H1 (cell line): ENCODE measurements around the gene DGKH. TPM values are rescaled to one million over a fixed set of nuclear protein-coding genes. Genes with fewer than 3 reads are reported as not detected.

Experiments
- CTCF ChIA-PET: fragments of 300-600 bp; sonication (Branson Sonifier 250); formaldehyde crosslinking; loops from one replicate; lab custom pipeline; 2021; ENCODE audit not compliant: partially characterized antibody; lab: Charles Lee
- POLR2A ChIA-PET: fragments of 300-600 bp; sonication (Branson Sonifier 250); formaldehyde crosslinking; loops from one replicate; lab custom pipeline; 2021; ENCODE audit warnings: inconsistent platforms; ENCODE audit not compliant: partially characterized antibody; lab: Charles Lee
- DNase-seq, 2 experiments: peaks; one replicate each; pipeline versions ENCODE4 v3.0.0 to v3.0.0-alpha.2; 2010 to 2022; ENCODE audit warnings: low spot score in 2 of 2, low read depth in 1 of 2, mixed read lengths in 1 of 2
- FAIRE-seq: peaks from 2 replicates; lab custom pipeline; 2011; peaks lifted over from hg19 to GRCh38; lab: Jason Lieb, UNC
- H2AFZ ChIP-seq: 2 replicates; pipeline ENCODE4 v1.8.1; 2012; ENCODE audit warnings: low read length, inconsistent platforms
- H2AK5ac ChIP-seq: 2 replicates; pipeline ENCODE4 v1.6.1; 2013; ENCODE audit warnings: low read depth, low read length
- H2BK120ac ChIP-seq: replicated peaks from 2 replicates; pipeline ENCODE3; 2013; ENCODE audit warnings: low read depth, low read length, inconsistent platforms
- H2BK12ac ChIP-seq: 2 replicates; pipeline ENCODE4 v1.6.1; 2013; ENCODE audit warnings: low read depth, low read length
- H2BK15ac ChIP-seq: 2 replicates; pipeline ENCODE4 v1.6.1; 2013; ENCODE audit warnings: low read length
- H2BK20ac ChIP-seq: 2 replicates; pipeline ENCODE4 v1.6.1; 2013; ENCODE audit warnings: low read length
- H2BK5ac ChIP-seq: 2 replicates; pipeline ENCODE4 v1.6.1; 2013; ENCODE audit warnings: low read depth, low read length
- H3K14ac ChIP-seq: 2 replicates; pipeline ENCODE4 v1.6.1; 2013; ENCODE audit warnings: inconsistent platforms; ENCODE audit not compliant: insufficient read length
- H3K18ac ChIP-seq: 2 replicates; pipeline ENCODE4 v1.6.1; 2013; ENCODE audit warnings: low read length; ENCODE audit errors: extremely low read depth
- H3K23ac ChIP-seq: 2 replicates; pipeline ENCODE4 v1.6.1; 2013; ENCODE audit warnings: inconsistent platforms; ENCODE audit not compliant: insufficient read length
- H3K23me2 ChIP-seq: 2 replicates; pipeline ENCODE4 v1.6.1; 2013; ENCODE audit warnings: low read depth, low read length
- H3K27ac ChIP-seq: 2 replicates; pipeline ENCODE4 v1.6.1; 2011; ENCODE audit warnings: low read depth, low read length, inconsistent platforms
- H3K27me3 ChIP-seq, 4 experiments: replicated peaks in 1 of 4; 1 replicate in 1 of 4; 2 replicates in 3 of 4; pipeline versions ENCODE4 v1.6.1 to v1.8.1; 2011 to 2013; ENCODE audit warnings: low read length in 3 of 4, mild to moderate bottlenecking in 3 of 4, inconsistent platforms in 2 of 4, mixed read lengths in 2 of 4, moderate library complexity in 1 of 4; ENCODE audit not compliant: control insufficient read depth in 3 of 4, insufficient read depth in 3 of 4; ENCODE audit errors: extremely low read depth in 1 of 4
- H3K36me3 ChIP-seq, 4 experiments: 2 replicates each; pipeline versions ENCODE4 v1.6.1 to v1.8.1; 2011 to 2013; ENCODE audit warnings: mild to moderate bottlenecking in 4 of 4, low read length in 3 of 4, moderate library complexity in 2 of 4, control low read depth in 1 of 4, inconsistent platforms in 1 of 4; ENCODE audit not compliant: insufficient read depth in 4 of 4, control insufficient read depth in 2 of 4
- H3K4ac ChIP-seq: replicated peaks from 2 replicates; pipeline ENCODE3; 2013; ENCODE audit warnings: low read length, low read depth, mixed read lengths, inconsistent platforms; ENCODE audit not compliant: insufficient read length
- H3K4me1 ChIP-seq, 4 experiments: replicated peaks in 1 of 4; 1 replicate in 1 of 4; 2 replicates in 3 of 4; pipeline versions ENCODE4 v1.6.1 to v1.8.1; 2011 to 2013; ENCODE audit warnings: low read length in 3 of 4, inconsistent platforms in 2 of 4, mixed read lengths in 1 of 4; ENCODE audit not compliant: insufficient read depth in 4 of 4, control insufficient read depth in 3 of 4
- H3K4me2 ChIP-seq, 2 experiments: 2 replicates each; pipeline versions ENCODE4 v1.6.1 to v1.8.1; 2011 to 2013; ENCODE audit warnings: low read depth in 2 of 2, low read length in 2 of 2, control low read depth in 1 of 2, inconsistent platforms in 1 of 2, mild to moderate bottlenecking in 1 of 2; ENCODE audit not compliant: insufficient read depth in 1 of 2
- H3K4me3 ChIP-seq, 4 experiments: fragments of 200-600, 300-600 bp in 1 of 4; sonication (generic), shearing (Covaris generic), sonication (Bioruptor Twin) in 1 of 4; 2 replicates each; pipeline versions ENCODE4 v1.5.1 to v1.8.1; 2011 to 2016; ENCODE audit warnings: low read length in 4 of 4, low read depth in 3 of 4, control low read depth in 2 of 4, inconsistent platforms in 2 of 4, mild to moderate bottlenecking in 2 of 4, mixed read lengths in 1 of 4, moderate library complexity in 1 of 4; ENCODE audit not compliant: insufficient read depth in 2 of 4; ENCODE audit errors: extremely low read depth in 1 of 4
- H3K56ac ChIP-seq: replicated peaks from 2 replicates; pipeline ENCODE3; 2013; ENCODE audit warnings: low read depth, mild to moderate bottlenecking, mixed read lengths, low read length, inconsistent platforms; ENCODE audit not compliant: insufficient read length
- H3K79me1 ChIP-seq: 2 replicates; pipeline ENCODE4 v1.6.1; 2013; ENCODE audit warnings: low read depth, low read length, control low read depth
- H3K79me2 ChIP-seq, 2 experiments: 2 replicates each; pipeline versions ENCODE4 v1.6.1 to v1.8.1; 2012 to 2013; ENCODE audit warnings: low read length in 2 of 2, mild to moderate bottlenecking in 2 of 2, inconsistent platforms in 1 of 2; ENCODE audit not compliant: insufficient read depth in 2 of 2, control insufficient read depth in 1 of 2
- H3K9ac ChIP-seq, 4 experiments: replicated peaks in 1 of 4; 1 replicate in 1 of 4; 2 replicates in 3 of 4; pipeline versions ENCODE4 v1.6.1 to v1.8.1; 2011 to 2013; ENCODE audit warnings: low read depth in 3 of 4, low read length in 3 of 4, control low read depth in 2 of 4, mild to moderate bottlenecking in 2 of 4, moderate library complexity in 2 of 4, inconsistent platforms in 1 of 4; ENCODE audit errors: extremely low read depth in 1 of 4
- H3K9me3 ChIP-seq, 2 experiments: 2 replicates each; pipeline versions ENCODE4 v1.6.1 to v1.8.1; 2012 to 2013; ENCODE audit warnings: mild to moderate bottlenecking in 2 of 2, moderate library complexity in 2 of 2, control low read depth in 1 of 2, inconsistent platforms in 1 of 2, low read depth in 1 of 2, low read length in 1 of 2, mixed read lengths in 1 of 2; ENCODE audit not compliant: insufficient read depth in 2 of 2
- H4K20me1 ChIP-seq, 2 experiments: replicated peaks in 1 of 2; 2 replicates each; pipeline versions ENCODE3 to v1.8.1; 2011 to 2013; ENCODE audit warnings: inconsistent platforms in 2 of 2, low read length in 2 of 2, mild to moderate bottlenecking in 1 of 2; ENCODE audit not compliant: insufficient read depth in 2 of 2, control insufficient read depth in 1 of 2
- H4K5ac ChIP-seq: 2 replicates; pipeline ENCODE4 v1.6.1; 2013; ENCODE audit warnings: low read length, low read depth, mixed read lengths, inconsistent platforms; ENCODE audit not compliant: insufficient read length
- H4K8ac ChIP-seq: 2 replicates; pipeline ENCODE4 v1.8.0; 2013; ENCODE audit warnings: mild to moderate bottlenecking, moderate library complexity, low read length, inconsistent platforms; ENCODE audit not compliant: insufficient read depth; ENCODE audit errors: extremely low read depth
- H4K91ac ChIP-seq: replicated peaks from 2 replicates; pipeline ENCODE3; 2013; ENCODE audit warnings: low read length, mixed read lengths, inconsistent platforms; ENCODE audit not compliant: insufficient read length
- BACH1 ChIP-seq: IDR thresholded peaks from 2 replicates; pipeline ENCODE4 v1.6.1; 2012; ENCODE audit warnings: low read length, improper control_type of control experiment
- BRCA1 ChIP-seq: IDR thresholded peaks from 2 replicates; pipeline ENCODE4 v1.6.1; 2012; ENCODE audit warnings: low read depth, low read length, improper control_type of control experiment
- CBX5 ChIP-seq: fragments of 300-800, 300-1000 bp; sonication (generic); IDR thresholded peaks from 2 replicates; pipeline ENCODE4 v1.7.1; 2016; ENCODE audit warnings: antibody characterized with exemption, low read length, low read depth
- CHD1 ChIP-seq: IDR thresholded peaks from 2 replicates; pipeline ENCODE4 v1.6.1; 2012; ENCODE audit warnings: low read depth, low read length, improper control_type of control experiment
- CREB1 ChIP-seq: IDR thresholded peaks from 2 replicates; pipeline ENCODE4 v1.6.1; 2012; ENCODE audit warnings: inconsistent platforms
- CTBP2 ChIP-seq: IDR thresholded peaks from 2 replicates; pipeline ENCODE4 v1.7.0; 2011; ENCODE audit warnings: borderline replicate concordance, mild to moderate bottlenecking, moderate library complexity, mixed read lengths, low read length; ENCODE audit not compliant: insufficient read depth, insufficient read length
- NANOG ChIP-seq: IDR thresholded peaks from 2 replicates; pipeline ENCODE4 v1.6.1; 2011; ENCODE audit warnings: low read length, low read depth, mild to moderate bottlenecking, inconsistent platforms; ENCODE audit not compliant: insufficient read depth, poor library complexity, severe bottlenecking
- PHF8 ChIP-seq: fragments of 200-600 bp; sonication (generic); conservative IDR thresholded peaks from 2 replicates; pipeline ENCODE4 v1.7.1; 2012; ENCODE audit warnings: low read depth, mild to moderate bottlenecking, inconsistent platforms, low read length, moderate library complexity
- POLR2A ChIP-seq, 2 experiments: IDR thresholded peaks; 1 replicate in 1 of 2; 2 replicates in 1 of 2; pipeline ENCODE4 v1.6.1; 2011; ENCODE audit warnings: low read depth in 2 of 2, low read length in 2 of 2, mild to moderate bottlenecking in 2 of 2; ENCODE audit errors: control extremely low read depth in 1 of 2
- RBBP5 ChIP-seq: IDR thresholded peaks from 2 replicates; pipeline ENCODE4 v1.7.1; 2012; ENCODE audit warnings: low read depth, mild to moderate bottlenecking, inconsistent platforms, low read length, moderate library complexity, borderline replicate concordance
- RFX5 ChIP-seq: IDR thresholded peaks from 2 replicates; pipeline ENCODE4 v1.6.1; 2011; ENCODE audit warnings: low read depth, low read length, improper control_type of control experiment, borderline replicate concordance
- SIX5 ChIP-seq: IDR thresholded peaks from 2 replicates; pipeline ENCODE4 v1.6.1; 2011; ENCODE audit warnings: mild to moderate bottlenecking, low read depth, low read length
- SP1 ChIP-seq: IDR thresholded peaks from 2 replicates; pipeline ENCODE4 v1.6.1; 2011; ENCODE audit warnings: low read depth, low read length
- SP2 ChIP-seq: IDR thresholded peaks from 2 replicates; pipeline ENCODE4 v1.6.1; 2012; ENCODE audit warnings: mild to moderate bottlenecking, low read length, inconsistent platforms
- TBP ChIP-seq: IDR thresholded peaks from 2 replicates; pipeline ENCODE4 v1.6.1; 2011; ENCODE audit warnings: low read depth, low read length, improper control_type of control experiment
- TCF12 ChIP-seq: IDR thresholded peaks from 2 replicates; pipeline ENCODE4 v1.6.1; 2011; ENCODE audit warnings: low read depth, mild to moderate bottlenecking, low read length
- ZNF274 ChIP-seq: IDR thresholded peaks from 2 replicates; pipeline ENCODE4 v1.7.0; 2012; ENCODE audit warnings: low read length, borderline replicate concordance; ENCODE audit errors: extremely low read depth
- WGBS, 2 experiments: shearing (Covaris generic) in 1 of 2; methylation state at CpG; one replicate each; pipeline versions ENCODE4 v1.1.6 to v1.1.7; 2013 to 2015; ENCODE audit warnings: low lambda C conversion rate in 2 of 2, mixed read lengths in 2 of 2, inconsistent platforms in 1 of 2, low coverage in 1 of 2, missing lambda C conversion rate in 1 of 2; ENCODE audit not compliant: insufficient replicate concordance in 2 of 2, insufficient coverage in 1 of 2, insufficient read length in 1 of 2; ENCODE audit errors: extremely low coverage in 1 of 2, missing lambda C conversion rate in 1 of 2; 5-methylcytosine and 5-hydroxymethylcytosine counted together
- polyA plus RNA-seq, 7 experiments: library from polyadenylated mRNA; depleted of rRNA in 3 of 7; stranded (reverse) in 5 of 7; unstranded in 2 of 7; fragments of >200 nt in 5 of 7; fragments of 200-250 nt in 2 of 7; gene quantifications; 1 replicate in 5 of 7; 2 replicates in 1 of 7; 4 replicates in 1 of 7; pipeline versions ENCODE4 v1.2.1 to v1.2.3, GENCODE V29; 2011 to 2013; ENCODE audit warnings: missing spikeins in 2 of 7, mixed read lengths in 2 of 7
- total RNA-seq: library from RNA; stranded (reverse); fragmentation: NEBNext Ultra II Directional; extraction: Animal tissue kit (Norgen Biotek cat#: 25700); gene quantifications from 2 replicates; pipeline ENCODE4 v1.2.1, GENCODE V29; 2021

The DGKH gene
- total and polyA plus RNA-seq, 2 of the 8 experiments (the other 6 are each of a cell fraction or from before 2014, with no cell fraction given) = 2.1 to 7.9 TPM

DNA sequence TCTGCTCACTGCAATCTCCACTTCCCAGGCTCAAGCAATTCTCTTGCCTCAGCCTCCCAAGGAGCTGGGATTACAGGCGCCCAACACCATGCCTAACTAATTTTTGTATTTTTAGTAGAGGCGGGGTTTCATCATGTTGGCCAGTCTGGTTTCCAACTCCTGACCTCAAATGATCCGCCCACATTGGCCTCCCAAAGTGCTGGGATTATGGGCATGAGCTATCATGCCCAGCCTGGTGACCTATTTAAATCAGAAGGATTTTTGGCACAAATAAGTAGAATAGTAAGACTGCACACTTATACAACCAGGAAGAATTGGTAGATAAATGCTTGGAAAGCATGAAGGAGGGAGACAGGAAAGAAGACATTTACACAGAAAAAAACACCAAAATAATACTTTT, 170.1 kb downstream of the DGKH start:
- Histone ChIP-seq H2BK15ac (no peak overlapping the region), H3K23me2 (no peaks in the 10 kb centered on the region), H4K5ac (no peak overlapping the region), H3K4me1 (peaks cover 3 to 13% (median 10%) of the 10 kb centered on the region in 4 experiments; a peak in 4 of 7 replicates), H3K79me2 (no peaks in the 10 kb centered on the region), H4K91ac (no peak overlapping the region), H2AK5ac (no peak overlapping the region), H2AFZ (no peak overlapping the region), H3K27ac (no peak overlapping the region), H3K9ac (no peak overlapping the region), H4K20me1 (no peaks in the 10 kb centered on the region), H3K56ac (no peak overlapping the region), H3K36me3 (peaks cover 0 to 3% (median 0%) of the 10 kb centered on the region in 4 experiments; a peak in 1 of 8 replicates), H3K27me3 (no peaks in the 10 kb centered on the region), H2BK5ac (no peak overlapping the region), H3K79me1 (no peaks in the 10 kb centered on the region), H3K4me2 (no peak overlapping the region), H2BK12ac (no peak overlapping the region), H4K8ac (no peak overlapping the region), H3K23ac (no peak overlapping the region), H3K4me3 (no peak overlapping the region), H3K18ac (no peak overlapping the region), H3K4ac (no peak overlapping the region), H2BK120ac (no peak overlapping the region), H3K9me3 (no peaks in the 10 kb centered on the region), H3K14ac (no peak overlapping the region), H2BK20ac (no peak overlapping the region)
- DNase-seq (no peak), FAIRE-seq (no peak)
- 94% methylated on average over 3 of the region's 3 CpGs; no CpG with 5 or more reads in 1 of the 2 experiments for WGBS, 2 experiments
- ChIA-PET POLR2A (no interaction called here), CTCF (interaction anchor here (0.6 to 1.1 kb wide), 2 partner anchors 606 to 659 kb away, joined by 3 read pairs; no protein-coding TSS in a partner anchor)
- TF ChIP-seq CTBP2 (no peak), TBP (no peak), CREB1 (no peak), NANOG (no peak), CBX5 (no peak), RBBP5 (no peak), SP2 (no peak), POLR2A (IDR thresholded peaks at IDR 0.05; ENCODE audit: control extremely low read depth in 1 of 2, low read depth in 2 of 2, low read length in 2 of 2) (no peak), RFX5 (no peak), PHF8 (no peak), SP1 (no peak), SIX5 (no peak), BACH1 (no peak), CHD1 (no peak), ZNF274 (no peak), TCF12 (no peak), BRCA1 (no peak)
